Smooth muscle cell of the brain vasculature (primary cell): ENCODE data around the gene PTPRU.

ENCODE experiments used
- DNase-seq: peaks from one replicate; pipeline ENCODE4 v3.0.0-alpha.2; 2012; ENCODE audit warnings: low read depth, low spot score

Gene PTPRU

GRCh38 chr1:29235955-29236711 lies at the start of gene PTPRU:
TSS of gene PTPRU (plus strand) at chr1:29236522. CDS start at chr1:29236645, 123 bp downstream.
- no peak for DNase-seq

- DNase-seq = no peak
Observed at GRCh38 chr1:29186707-29187106, 49.6 kb upstream of the PTPRU start.

- no peak for DNase-seq
Observed at GRCh38 chr1:29190718-29191117, 45.6 kb upstream of the PTPRU start.

GRCh38 chr1:29193879-29194455 lies 42.4 kb upstream of the PTPRU start:
- no peak for DNase-seq

GRCh38 chr1:29195881-29196291 lies 40.4 kb upstream of the PTPRU start:
- DNase-seq = no peak

- DNase-seq = no peak
Observed at GRCh38 chr1:29196863-29197589, 39.3 kb upstream of the PTPRU start.

DNA sequence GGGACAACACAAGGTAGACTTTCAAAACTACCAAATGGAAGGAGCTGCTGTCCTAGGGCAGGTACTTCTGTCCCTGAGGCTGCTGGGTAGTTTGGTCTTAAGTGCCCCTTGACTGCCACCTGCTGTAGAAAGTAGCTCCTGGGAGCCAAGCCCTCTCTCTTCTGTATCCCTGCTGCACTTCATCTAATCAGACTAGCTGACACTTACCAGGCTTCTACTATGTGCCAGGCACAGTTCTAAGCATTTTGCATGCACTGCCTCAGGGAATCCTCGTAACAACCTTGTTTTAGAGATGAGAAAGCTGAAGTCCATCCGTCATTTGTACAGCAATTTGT lies 38.8 kb upstream of the PTPRU start:
- no peak for DNase-seq

GRCh38 chr1:29197993-29198392 lies 38.3 kb upstream of the PTPRU start:
- DNase-seq = no peak

- no peak for DNase-seq
Observed at GRCh38 chr1:29200906-29201594, 35.3 kb upstream of the PTPRU start.

- no peak for DNase-seq
Observed at GRCh38 chr1:29201595-29202051, 34.7 kb upstream of the PTPRU start.

DNA sequence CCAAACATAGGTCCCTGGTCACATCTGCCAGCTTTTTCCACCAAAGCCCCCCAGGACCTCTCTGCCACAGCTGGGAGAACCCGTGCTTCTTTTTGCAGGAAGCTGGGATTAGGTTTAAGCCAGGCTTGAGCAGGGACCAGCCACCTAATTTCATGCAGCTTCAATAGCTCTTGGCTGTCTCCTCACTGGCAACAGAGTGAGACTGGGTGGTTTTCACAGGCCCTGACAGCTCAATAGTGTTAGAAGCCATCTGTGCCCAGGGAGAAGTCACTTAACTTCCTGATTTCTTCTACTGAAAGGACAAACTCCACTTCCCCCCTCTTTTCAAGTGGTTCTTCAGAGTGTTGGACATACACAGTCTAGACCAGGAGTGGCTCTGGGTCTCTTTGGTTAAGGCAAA lies 34.3 kb upstream of the PTPRU start:
- no peak for DNase-seq

- DNase-seq = peak; percentile 95
Observed at GRCh38 chr1:29202584-29203340, 33.6 kb upstream of the PTPRU start.

- DNase-seq = no peak
Observed at GRCh38 chr1:29208442-29208841, 27.9 kb upstream of the PTPRU start.

DNA sequence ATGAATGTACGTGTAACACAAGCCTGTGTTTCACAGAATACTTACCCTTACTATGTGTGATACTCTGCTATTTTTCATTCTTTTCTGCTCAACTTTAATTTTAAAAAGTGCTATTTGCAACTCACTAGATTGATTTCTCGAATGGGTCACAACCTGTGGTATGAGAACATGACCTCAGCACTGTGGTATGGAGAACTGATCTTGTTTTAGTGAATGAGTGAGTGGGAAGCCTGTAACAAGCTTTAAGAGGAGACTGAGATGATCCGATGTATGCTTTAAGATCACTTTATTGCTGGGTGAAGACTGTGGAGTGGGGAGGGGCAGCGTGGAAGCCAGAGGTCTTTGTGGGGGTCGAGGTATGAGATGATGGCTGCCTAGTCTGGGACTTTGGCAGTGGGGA lies 27.1 kb upstream of the PTPRU start:
- no peak for DNase-seq

GRCh38 chr1:29210278-29211085 lies 25.8 kb upstream of the PTPRU start:
- no peak for DNase-seq

DNA sequence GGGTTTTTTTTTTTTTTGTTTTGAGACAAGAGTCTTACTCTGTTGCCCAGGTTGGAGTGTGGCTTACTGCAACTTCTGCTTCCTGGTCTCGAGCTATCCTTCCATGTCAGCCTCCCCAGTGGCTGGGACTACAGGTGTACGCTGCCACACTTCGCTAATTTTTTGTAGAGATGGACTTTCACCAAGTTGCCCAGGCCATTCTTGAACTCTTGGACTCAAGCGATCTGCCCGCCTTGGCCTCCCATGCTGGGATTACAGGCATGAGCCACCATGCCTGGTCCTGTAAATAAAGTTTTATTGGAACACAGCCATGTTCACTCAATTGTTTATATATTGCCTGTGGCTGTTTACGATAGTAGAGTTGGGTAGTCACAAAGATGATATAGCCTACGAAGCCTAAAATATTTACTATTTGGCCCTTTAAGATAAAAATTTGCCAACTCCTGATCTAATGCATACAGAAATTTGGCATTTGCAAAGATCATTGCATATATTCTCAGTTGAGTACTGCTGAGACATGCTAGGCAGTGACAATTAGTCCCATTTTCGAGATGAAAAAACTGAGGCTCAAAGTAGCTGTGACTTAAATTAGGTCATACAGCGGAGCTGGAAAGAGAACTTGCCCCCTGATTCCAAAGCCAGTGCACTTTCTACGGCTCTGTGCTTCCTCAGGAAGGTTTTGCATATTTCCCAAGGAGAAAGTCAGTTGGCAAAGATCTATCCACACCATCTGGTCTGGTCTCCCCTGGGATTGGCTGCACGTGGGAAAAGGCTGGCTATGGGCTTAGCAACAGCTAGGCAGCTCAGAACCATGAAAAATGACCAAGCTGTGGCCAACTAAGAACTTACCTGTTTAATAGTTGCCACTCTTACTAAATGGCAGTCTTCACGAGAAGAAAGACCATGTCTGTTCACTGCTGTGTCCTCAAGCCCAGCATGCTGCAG lies 25.0 kb upstream of the PTPRU start:
- no peak for DNase-seq

- no peak for DNase-seq
Observed at GRCh38 chr1:29213055-29213454, 23.3 kb upstream of the PTPRU start.

DNA sequence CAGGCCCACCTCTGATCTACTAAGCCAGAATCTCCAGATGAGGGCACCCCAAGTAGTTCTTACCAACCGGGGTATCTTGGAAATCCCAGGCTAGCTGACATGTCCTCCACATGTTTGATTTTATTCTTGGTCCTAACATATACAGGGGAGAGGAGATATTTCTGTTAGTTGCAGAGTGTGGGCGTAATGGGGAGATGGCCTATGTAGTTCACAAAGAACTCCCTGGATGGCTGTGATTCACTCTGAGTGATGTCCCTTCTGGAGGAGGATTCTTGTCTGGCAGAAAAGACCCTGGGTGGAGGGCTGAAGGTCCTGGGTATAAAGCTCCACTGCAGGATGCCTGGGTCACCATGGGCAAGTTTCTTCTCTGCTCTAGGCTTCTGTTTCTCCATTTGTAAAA lies 18.7 kb upstream of the PTPRU start:
- DNase-seq = no peak

DNA sequence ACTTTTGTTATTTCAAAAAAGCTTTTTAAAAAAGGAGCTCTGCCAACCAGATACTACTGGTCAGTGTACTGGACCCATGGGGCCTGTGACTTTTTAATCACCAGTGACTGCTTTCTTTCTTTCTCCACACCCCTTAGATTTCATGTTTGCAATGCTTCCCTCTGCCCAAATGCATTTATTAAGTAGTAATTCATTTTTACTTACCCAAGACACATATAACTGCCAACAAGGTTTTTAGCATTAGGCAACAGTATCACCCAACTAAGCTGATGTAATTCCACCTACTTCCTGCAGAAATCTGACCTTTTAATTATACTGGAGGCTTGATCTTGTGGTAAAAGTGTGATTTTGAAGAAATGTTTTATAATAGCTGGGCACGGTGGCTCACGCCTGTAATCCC lies 18.1 kb upstream of the PTPRU start:
- no peak for DNase-seq

DNA sequence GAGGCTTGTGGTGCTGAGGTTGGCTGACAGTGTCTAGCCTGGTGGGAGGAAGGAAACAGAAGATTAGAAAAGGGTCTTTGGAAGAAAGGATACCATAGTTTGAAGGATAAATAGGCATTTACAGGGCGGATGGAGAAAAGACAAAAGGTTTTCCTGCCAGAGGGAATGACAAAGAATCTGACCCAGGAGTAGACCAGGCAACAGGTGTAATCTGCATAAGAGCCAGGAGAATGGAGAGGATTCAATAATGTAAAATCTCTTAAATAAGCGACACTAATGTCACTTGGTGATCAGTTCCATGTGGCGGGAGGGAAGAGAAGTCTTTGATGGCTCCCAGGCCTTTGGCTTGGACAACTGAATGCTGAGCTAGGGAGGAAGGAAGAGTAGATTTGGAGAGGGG lies 15.0 kb upstream of the PTPRU start:
- DNase-seq = no peak
